IPS-18a (cell line): ENCODE measurements around the gene MAP3K12.
"Not testable (repeated sequence)": the region's sequence is repeated elsewhere in the genome, so short reads cannot be mapped to it uniquely, and the experiment has no call there.

Source experiments
- H3K27ac ChIP-seq: one replicate; pipeline ENCODE4 v1.5.1; 2013; ENCODE audit warnings: low read length
- H3K27me3 ChIP-seq: one replicate; pipeline ENCODE4 v1.6.1; 2013; ENCODE audit warnings: mild to moderate bottlenecking, low read length; ENCODE audit not compliant: control insufficient read depth, insufficient read depth
- H3K36me3 ChIP-seq: one replicate; pipeline ENCODE4 v1.6.1; 2013; ENCODE audit warnings: low read depth, low read length; ENCODE audit not compliant: control insufficient read depth
- H3K4me1 ChIP-seq: one replicate; pipeline ENCODE4 v1.6.1; 2013; ENCODE audit warnings: low read depth, low read length; ENCODE audit not compliant: control insufficient read depth
- H3K4me3 ChIP-seq: one replicate; pipeline ENCODE4 v1.5.1; 2013; ENCODE audit warnings: low read length
- H3K9ac ChIP-seq: one replicate; pipeline ENCODE4 v1.6.1; 2013; ENCODE audit warnings: mild to moderate bottlenecking, low read length, moderate library complexity
- H3K9me3 ChIP-seq: one replicate; pipeline ENCODE4 v1.6.1; 2013; ENCODE audit warnings: low read depth, low read length; ENCODE audit not compliant: control insufficient read depth

The MAP3K12 gene

GRCh38 chr12:53499266-53500141, at the start of gene MAP3K12:
MAP3K12 (minus strand) TSS chr12:53499458; CDS start chr12:53487391, 12,067 bp downstream.
- H3K9ac ChIP-seq = peak within 1 kb of the TSS; percentile 86
- peaks cover 40% of the 10 kb centered on the region for H3K4me1 ChIP-seq
- peaks cover 3% of the 10 kb centered on the region for H3K36me3 ChIP-seq
- no peaks in the 10 kb centered on the region for H3K9me3 ChIP-seq
- peak within 1 kb of the TSS; percentile 85 for H3K4me3 ChIP-seq
- H3K27ac ChIP-seq = peak within 1 kb of the TSS; percentile 86
- H3K27me3 ChIP-seq = no peaks in the 10 kb centered on the region

- not testable (repeated sequence) for H3K27me3 ChIP-seq, H3K4me3 ChIP-seq, H3K36me3 ChIP-seq, H3K9ac ChIP-seq, H3K27ac ChIP-seq, H3K9me3 ChIP-seq, H3K4me1 ChIP-seq
Observed at GRCh38 chr12:53548354-53548753, 49.1 kb upstream of the MAP3K12 start.

- Histone ChIP-seq H3K4me3 (no peak overlapping the region), H3K27ac (no peak overlapping the region), H3K9ac (no peak overlapping the region), H3K36me3 (peaks cover 4% of the 10 kb centered on the region), H3K27me3 (no peaks in the 10 kb centered on the region), H3K4me1 (peaks cover 4% of the 10 kb centered on the region), H3K9me3 (no peaks in the 10 kb centered on the region)
Observed at GRCh38 chr12:53543539-53543938, 44.3 kb upstream of the MAP3K12 start.

GRCh38 chr12:53539526-53539925, 40.3 kb upstream of the MAP3K12 start:
- H3K36me3 ChIP-seq = peaks cover 16% of the 10 kb centered on the region
- no peaks in the 10 kb centered on the region for H3K9me3 ChIP-seq
- no peak overlapping the region for H3K9ac ChIP-seq
- H3K27me3 ChIP-seq = no peaks in the 10 kb centered on the region
- peaks cover 4% of the 10 kb centered on the region for H3K4me1 ChIP-seq
- no peak overlapping the region for H3K27ac ChIP-seq
- no peak overlapping the region for H3K4me3 ChIP-seq

GRCh38 chr12:53538209-53538689, 39.0 kb upstream of the MAP3K12 start:
- no peak overlapping the region for H3K4me3 ChIP-seq
- H3K36me3 ChIP-seq = peaks cover 17% of the 10 kb centered on the region
- H3K9me3 ChIP-seq = no peaks in the 10 kb centered on the region
- no peaks in the 10 kb centered on the region for H3K4me1 ChIP-seq
- H3K9ac ChIP-seq = no peak overlapping the region
- no peaks in the 10 kb centered on the region for H3K27me3 ChIP-seq
- H3K27ac ChIP-seq = no peak overlapping the region

GRCh38 chr12:53536962-53537361, 37.7 kb upstream of the MAP3K12 start:
- H3K36me3 ChIP-seq = peaks cover 27% of the 10 kb centered on the region
- no peak overlapping the region for H3K9ac ChIP-seq
- no peak overlapping the region for H3K4me3 ChIP-seq
- H3K27ac ChIP-seq = no peak overlapping the region
- H3K27me3 ChIP-seq = no peaks in the 10 kb centered on the region
- H3K4me1 ChIP-seq = no peaks in the 10 kb centered on the region
- H3K9me3 ChIP-seq = no peaks in the 10 kb centered on the region

GRCh38 chr12:53533471-53533870, 34.2 kb upstream of the MAP3K12 start:
- Histone ChIP-seq H3K27me3 (no peaks in the 10 kb centered on the region), H3K9ac (no peak overlapping the region), H3K9me3 (no peaks in the 10 kb centered on the region), H3K27ac (no peak overlapping the region), H3K36me3 (peaks cover 28% of the 10 kb centered on the region), H3K4me3 (no peak overlapping the region), H3K4me1 (no peaks in the 10 kb centered on the region)

GRCh38 chr12:53532524-53533445, 33.5 kb upstream of the MAP3K12 start:
- no peaks in the 10 kb centered on the region for H3K4me1 ChIP-seq
- H3K27me3 ChIP-seq = no peaks in the 10 kb centered on the region
- no peak overlapping the region for H3K27ac ChIP-seq
- no peaks in the 10 kb centered on the region for H3K9me3 ChIP-seq
- H3K9ac ChIP-seq = no peak overlapping the region
- H3K36me3 ChIP-seq = peaks cover 28% of the 10 kb centered on the region
- no peak overlapping the region for H3K4me3 ChIP-seq

GRCh38 chr12:53532021-53532420, 32.8 kb upstream of the MAP3K12 start:
- no peak overlapping the region for H3K9ac ChIP-seq
- H3K4me1 ChIP-seq = no peaks in the 10 kb centered on the region
- H3K4me3 ChIP-seq = no peak overlapping the region
- no peaks in the 10 kb centered on the region for H3K27me3 ChIP-seq
- no peaks in the 10 kb centered on the region for H3K9me3 ChIP-seq
- peaks cover 24% of the 10 kb centered on the region for H3K36me3 ChIP-seq
- H3K27ac ChIP-seq = no peak overlapping the region

GRCh38 chr12:53530920-53531319, 31.7 kb upstream of the MAP3K12 start:
- Histone ChIP-seq H3K4me3 (no peak overlapping the region), H3K36me3 (peaks cover 19% of the 10 kb centered on the region), H3K9me3 (no peaks in the 10 kb centered on the region), H3K4me1 (no peaks in the 10 kb centered on the region), H3K9ac (no peak overlapping the region), H3K27ac (no peak overlapping the region), H3K27me3 (no peaks in the 10 kb centered on the region)

GRCh38 chr12:53530061-53530460, 30.8 kb upstream of the MAP3K12 start:
- Histone ChIP-seq H3K9ac (no peak overlapping the region), H3K4me1 (no peaks in the 10 kb centered on the region), H3K9me3 (no peaks in the 10 kb centered on the region), H3K27me3 (no peaks in the 10 kb centered on the region), H3K36me3 (peaks cover 16% of the 10 kb centered on the region), H3K4me3 (no peak overlapping the region), H3K27ac (no peak overlapping the region)
